Effector CD8-positive, alpha-beta T cell (primary cell): Measurements from ENCODE around the gene RCAN2.

ENCODE experiments used
- DNase-seq: peaks from one replicate; lab custom pipeline; 2025; lab: John Stamatoyannopoulos, UW
- total RNA-seq, 4 experiments: gene quantifications; one replicate each; lab custom pipeline; 2026; lab: John Stamatoyannopoulos, UW

Gene RCAN2
- total RNA-seq, result 0.71 to 33.7 (median 18.0) reads per million in 4 experiments

GRCh38 chr6:46491201-46491627 lies at the start of gene RCAN2:
TSS of gene RCAN2 (minus strand) at chr6:46491449.
- DNase-seq, result no peak

GRCh38 chr6:46539866-46540265 lies 48.6 kb upstream of the RCAN2 start:
- DNase-seq, result no peak

GRCh38 chr6:46538800-46539480 lies 47.7 kb upstream of the RCAN2 start:
- DNase-seq, result no peak

- DNase-seq, result no peak
Measured at GRCh38 chr6:46530896-46531295, 39.6 kb upstream of the RCAN2 start.

- DNase-seq, result no peak
Measured at GRCh38 chr6:46528961-46529750, 37.9 kb upstream of the RCAN2 start.

- no peak for DNase-seq
Measured at GRCh38 chr6:46526607-46527006, 35.4 kb upstream of the RCAN2 start.

- no peak for DNase-seq
Measured at GRCh38 chr6:46525583-46525982, 34.3 kb upstream of the RCAN2 start.

- DNase-seq, result no peak
Measured at GRCh38 chr6:46521464-46521971, 30.3 kb upstream of the RCAN2 start.

GRCh38 chr6:46517202-46517601 lies 26.0 kb upstream of the RCAN2 start:
- no peak for DNase-seq

- no peak for DNase-seq
Measured at GRCh38 chr6:46513533-46513932, 22.3 kb upstream of the RCAN2 start.

GRCh38 chr6:46511320-46511719 lies 20.1 kb upstream of the RCAN2 start:
- no peak for DNase-seq

- DNase-seq, result no peak
Measured at GRCh38 chr6:46510651-46511050, 19.4 kb upstream of the RCAN2 start.

GRCh38 chr6:46509981-46510510 lies 18.8 kb upstream of the RCAN2 start:
- no peak for DNase-seq

GRCh38 chr6:46509063-46509462 lies 17.8 kb upstream of the RCAN2 start:
- DNase-seq, result no peak

- no peak for DNase-seq
Measured at GRCh38 chr6:46507426-46507825, 16.2 kb upstream of the RCAN2 start.

- DNase-seq, result no peak
Measured at GRCh38 chr6:46505693-46506512, 14.7 kb upstream of the RCAN2 start.

GRCh38 chr6:46504242-46504641 lies 13.0 kb upstream of the RCAN2 start:
- DNase-seq, result no peak

GRCh38 chr6:46502486-46503119 lies 11.4 kb upstream of the RCAN2 start:
- no peak for DNase-seq

GRCh38 chr6:46501136-46502089 lies 10.2 kb upstream of the RCAN2 start:
- no peak for DNase-seq

GRCh38 chr6:46500382-46500781 lies 9.1 kb upstream of the RCAN2 start:
- no peak for DNase-seq
